GM19035 (cell line): ENCODE results near the gene SLC6A7.
A peak's percentile ranks its signal among the peaks of the same experiment; 100 is the strongest.
"Not testable (repeated sequence)": the region's sequence is repeated elsewhere in the genome, so short reads cannot be mapped to it uniquely, and the experiment has no call there.

Experiments used
- ATAC-seq: cut with Tn5 transposase; IDR thresholded peaks from one replicate; pipeline ENCODE4 v1.9.1; 2021; ENCODE audit not compliant: unreplicated experiment

Gene SLC6A7

GRCh38 chr5:150215979-150216944 lies 26.4 kb downstream of the SLC6A7 start:
- ATAC-seq: no peak

DNA sequence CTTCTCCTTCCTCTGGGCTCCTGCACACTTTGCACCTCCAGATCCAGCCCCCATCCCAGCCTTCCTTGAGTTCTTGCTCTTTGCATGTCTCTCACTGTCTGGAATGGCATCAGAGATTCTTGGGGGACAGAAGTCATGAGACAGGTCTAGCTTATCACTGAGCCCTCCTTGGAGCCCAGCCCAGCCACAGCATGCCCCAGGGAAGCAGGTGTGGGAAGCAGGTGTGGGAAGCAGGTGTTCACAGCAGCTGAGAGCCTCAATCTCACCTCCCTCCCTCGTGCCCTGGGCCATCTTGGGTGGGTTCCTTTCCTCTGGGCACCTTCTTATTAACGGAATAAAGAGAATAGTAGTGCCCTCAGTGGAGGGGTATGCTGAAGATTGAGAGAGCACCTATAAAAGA lies 27.2 kb downstream of the SLC6A7 start:
- ATAC-seq: no peak

DNA sequence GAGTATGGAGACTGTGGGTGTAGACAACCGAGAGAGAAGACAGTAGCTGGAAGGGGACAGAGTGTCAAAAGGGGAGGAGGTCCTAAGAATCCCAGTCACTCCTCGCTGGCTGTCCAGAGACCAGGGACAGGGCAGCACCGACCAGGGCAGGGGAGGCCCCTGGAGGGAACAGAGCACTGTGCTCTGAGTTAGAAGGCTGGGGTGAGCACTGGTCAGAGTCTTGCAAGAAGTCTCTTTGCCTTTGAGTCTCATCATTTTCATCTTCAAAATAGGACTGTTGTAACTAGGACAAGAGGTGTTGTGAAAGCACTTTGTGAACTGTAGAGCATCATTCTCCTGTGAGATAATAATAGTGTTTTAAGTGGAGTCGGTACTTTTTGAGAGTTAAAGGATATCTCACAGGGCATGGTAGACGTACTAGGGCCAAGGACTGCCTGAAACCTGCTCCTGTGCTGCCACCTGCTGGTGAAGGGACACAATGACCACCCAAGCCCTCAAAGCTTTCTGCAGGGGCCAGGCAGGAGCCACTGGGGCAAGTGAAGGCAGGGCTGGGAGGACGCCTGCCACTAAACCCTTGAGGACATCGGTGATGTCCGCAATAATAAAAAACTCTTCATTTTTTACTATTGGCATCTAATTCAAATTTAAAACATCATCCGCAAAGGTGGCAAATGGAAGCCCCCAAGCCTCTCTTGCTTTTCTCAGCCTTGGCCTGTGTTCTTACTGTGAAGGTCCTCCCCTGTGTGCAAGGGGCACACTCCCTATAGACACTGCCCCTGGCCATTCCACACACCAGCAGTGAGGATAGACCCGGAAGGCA lies 28.2 kb downstream of the SLC6A7 start:
- peak; percentile 85 for ATAC-seq

- no peak for ATAC-seq
Observed at GRCh38 chr5:150218693-150219035, 28.8 kb downstream of the SLC6A7 start.

DNA sequence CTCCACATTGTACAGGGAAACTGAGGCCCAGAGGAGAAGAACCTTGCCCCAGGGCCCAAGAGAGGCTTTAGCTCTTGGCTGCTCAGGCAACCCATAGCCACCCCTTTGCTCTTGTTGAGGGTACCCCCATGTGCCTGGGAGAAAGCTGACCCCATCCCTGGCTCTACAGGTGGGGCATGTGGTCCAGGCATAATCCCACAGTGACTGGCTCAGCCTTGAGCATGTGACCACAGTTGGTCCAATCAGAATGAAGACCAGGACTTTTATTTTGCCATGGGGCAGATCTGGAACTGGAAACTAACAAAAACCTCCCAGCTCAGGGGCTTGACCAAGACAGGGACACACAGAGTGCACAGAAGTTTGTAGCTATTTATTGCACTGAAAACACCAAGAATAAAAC lies 29.3 kb downstream of the SLC6A7 start:
- no peak for ATAC-seq

GRCh38 chr5:150219861-150220260 lies 30.0 kb downstream of the SLC6A7 start:
- ATAC-seq: no peak

DNA sequence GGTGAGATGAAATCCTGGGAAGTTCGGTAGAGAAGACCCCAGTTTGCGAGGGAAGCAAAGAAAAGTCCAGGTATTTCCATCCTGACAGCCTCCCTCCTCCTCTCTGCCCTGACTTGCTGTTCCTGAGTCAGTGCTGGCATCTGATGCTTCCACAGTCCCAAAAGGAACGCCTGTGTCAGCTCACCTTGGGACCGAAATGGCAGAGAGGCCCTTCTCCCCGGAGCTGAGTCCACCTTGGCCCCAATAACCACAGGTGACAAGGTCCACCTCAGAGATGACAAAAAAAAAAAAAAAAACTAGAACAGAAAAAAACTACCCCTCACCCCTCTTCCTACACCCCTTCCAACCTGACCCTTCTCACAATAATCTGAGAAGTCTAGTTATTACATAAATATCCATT lies 31.6 kb downstream of the SLC6A7 start:
- no peak for ATAC-seq

DNA sequence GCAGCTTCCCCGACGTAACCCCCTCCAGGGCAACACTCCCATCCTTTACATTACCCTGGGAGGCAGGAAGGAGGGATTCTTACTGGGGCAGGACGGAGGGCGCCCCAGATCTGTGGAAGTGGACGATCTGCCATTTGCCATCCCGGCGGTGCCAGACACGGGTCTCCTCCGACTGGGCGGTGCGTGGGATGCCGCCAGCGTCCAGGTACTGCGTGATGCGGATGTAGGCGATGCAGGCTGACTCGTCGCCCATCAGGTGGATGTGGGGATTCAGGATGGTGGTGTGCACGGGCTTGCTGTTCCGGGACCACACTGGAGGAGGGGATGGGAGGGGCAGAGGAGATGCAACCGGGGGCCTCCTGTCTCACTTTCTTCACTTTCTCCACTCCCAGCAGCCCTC lies 33.0 kb downstream of the SLC6A7 start:
- ATAC-seq: no peak

DNA sequence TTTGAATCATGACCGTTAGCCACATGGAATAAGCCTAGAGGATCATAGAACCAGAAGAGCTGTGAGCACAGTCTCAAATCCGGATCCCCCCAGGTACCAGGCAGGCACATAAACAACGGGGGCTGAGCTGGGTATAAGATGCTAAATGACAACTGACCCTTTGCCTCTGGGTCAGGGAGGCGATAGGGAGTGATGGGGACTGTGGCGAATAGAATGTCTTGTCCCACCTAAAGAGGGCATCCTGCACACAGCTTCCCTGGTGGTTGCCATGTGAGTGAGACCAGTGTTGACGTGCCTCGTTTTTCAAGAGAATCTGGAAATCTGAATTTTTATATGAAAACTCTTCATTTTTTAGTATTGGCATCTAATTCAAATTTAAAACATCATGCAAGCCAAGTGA lies 33.6 kb downstream of the SLC6A7 start:
- no peak for ATAC-seq

- ATAC-seq: no peak
Observed at GRCh38 chr5:150224483-150225027, 34.7 kb downstream of the SLC6A7 start.

DNA sequence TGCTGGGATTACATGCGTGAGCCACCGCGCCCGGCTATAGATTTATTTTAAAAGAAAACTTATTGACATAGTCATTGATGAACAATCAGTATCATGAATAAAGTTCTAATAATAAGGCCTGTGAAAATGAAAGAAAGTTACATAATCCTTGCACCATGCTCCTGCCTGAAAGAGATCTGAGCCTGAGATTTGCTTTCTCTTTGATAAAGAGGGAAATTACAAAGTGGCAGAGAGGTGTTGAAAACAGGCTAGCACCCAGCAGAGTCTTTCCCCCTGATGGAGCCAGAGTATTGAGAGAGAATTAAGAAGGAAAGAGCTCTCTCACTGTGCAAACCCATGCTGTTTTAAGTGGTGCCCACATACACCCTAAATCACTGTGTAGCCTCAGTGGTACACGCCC lies 37.2 kb downstream of the SLC6A7 start:
- ATAC-seq: no peak

GRCh38 chr5:150227606-150228273 lies 37.9 kb downstream of the SLC6A7 start:
- no peak for ATAC-seq

GRCh38 chr5:150229571-150229970 lies 39.7 kb downstream of the SLC6A7 start:
- ATAC-seq: no peak

DNA sequence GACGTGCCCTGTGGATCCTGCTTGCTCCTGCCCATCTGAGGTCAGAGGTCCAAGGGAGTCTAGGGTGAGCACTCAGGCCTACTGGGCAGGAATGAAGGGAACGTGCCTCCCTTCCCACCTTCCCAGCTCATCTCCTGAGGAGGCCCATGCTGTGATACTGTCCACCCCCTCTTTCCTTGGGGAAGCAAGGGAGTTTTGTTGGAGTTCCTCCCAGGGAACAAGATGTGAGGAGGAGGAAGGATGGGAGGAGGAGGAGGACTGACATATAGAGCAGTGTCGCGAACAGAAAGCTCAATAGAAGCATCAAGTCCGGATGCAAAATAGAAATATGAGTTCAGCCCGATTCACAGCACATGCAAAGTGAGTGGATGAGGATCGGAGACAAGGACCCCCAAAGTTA lies 41.0 kb downstream of the SLC6A7 start:
- no peak for ATAC-seq

- ATAC-seq: not testable (repeated sequence)
Observed at GRCh38 chr5:150233706-150234105, 43.8 kb downstream of the SLC6A7 start.

GRCh38 chr5:150234576-150235499 lies 45.0 kb downstream of the SLC6A7 start:
- no peak for ATAC-seq

DNA sequence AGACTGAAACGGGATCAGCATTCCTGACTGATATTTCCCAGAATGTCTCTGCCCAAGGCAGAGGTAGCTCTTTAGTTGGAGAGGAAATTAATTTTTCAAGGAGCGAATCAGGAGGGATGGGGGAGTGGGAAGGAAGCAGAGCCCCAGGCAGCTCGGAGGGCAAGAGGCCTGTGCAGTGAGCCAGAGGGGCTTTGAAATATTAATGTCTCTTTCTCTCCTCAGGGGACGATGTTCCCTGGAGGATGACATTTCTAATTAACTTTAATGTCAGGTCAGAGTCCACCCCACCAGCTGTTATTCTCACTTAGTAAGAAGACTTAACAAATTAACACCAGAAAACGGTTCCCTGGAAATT lies 45.6 kb downstream of the SLC6A7 start:
- no peak for ATAC-seq

- no peak for ATAC-seq
Observed at GRCh38 chr5:150236313-150236712, 46.5 kb downstream of the SLC6A7 start.

GRCh38 chr5:150236981-150237754 lies 47.3 kb downstream of the SLC6A7 start:
- no peak for ATAC-seq
